ENCODE results near the gene ASTE1.

ASTE1 gene

DNA sequence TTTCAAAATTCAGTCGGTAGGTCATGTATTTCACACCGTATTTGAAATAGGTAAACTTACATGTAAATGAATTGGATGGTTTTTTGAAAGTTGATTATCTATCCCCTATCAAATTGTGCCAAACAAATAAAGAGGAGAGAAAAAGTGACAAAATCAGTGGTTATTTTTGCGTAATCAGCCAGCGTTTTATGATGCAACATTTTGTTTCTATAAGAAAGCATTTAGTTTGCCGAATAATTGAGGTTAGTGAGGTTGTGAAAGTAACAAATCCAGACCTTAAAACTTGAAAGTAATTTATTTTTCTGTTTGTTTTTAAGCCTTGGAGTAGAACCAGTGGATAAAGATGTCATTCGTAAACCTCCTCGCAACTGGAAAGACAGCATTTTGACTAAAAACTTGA is 29.3 kb downstream of the ASTE1 start:
- no peaks in the 10 kb centered on the region for H3K27me3 ChIP-seq (ENCODE audit: control insufficient read depth, insufficient read depth, low read length)
- no peaks in the 10 kb centered on the region for H3K36me3 ChIP-seq (ENCODE audit: control insufficient read depth, insufficient read depth, low read length)
- no peaks in the 10 kb centered on the region for H3K9me3 ChIP-seq (ENCODE audit: control insufficient read depth, low read length)
- no peak overlapping the region for H3K4me3 ChIP-seq (ENCODE audit: low read depth, low read length)
- no peak overlapping the region for H2AFZ ChIP-seq
- H3K79me2 ChIP-seq, result no peaks in the 10 kb centered on the region
- H3K9ac ChIP-seq, result no peak overlapping the region
- no peak for TF ChIP-seq CTCF (IDR thresholded peaks at IDR 0.05)
- H3K4me2 ChIP-seq (ENCODE audit: low read length), result no peak overlapping the region
- H3K4me1 ChIP-seq, result no peaks in the 10 kb centered on the region
- H3K27ac ChIP-seq, result no peak overlapping the region

DNA sequence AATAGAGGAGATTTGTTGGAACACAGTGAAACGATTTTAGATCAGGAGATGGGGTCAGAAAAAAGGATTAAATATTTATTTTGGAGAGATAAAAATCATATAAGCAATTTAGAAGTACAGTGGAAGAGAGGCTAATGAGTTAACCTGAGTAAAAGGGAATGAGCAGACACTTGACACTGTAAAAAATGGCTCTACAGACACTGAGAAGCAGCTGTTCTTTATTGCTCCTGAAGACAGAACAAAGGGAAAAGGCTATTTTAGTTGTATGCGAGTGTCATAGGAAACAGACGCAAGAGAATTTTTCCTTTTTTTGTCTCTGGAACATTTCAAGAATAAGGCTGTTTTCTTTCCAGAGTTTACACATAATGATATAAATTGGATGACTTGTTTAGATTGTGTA is 34.3 kb downstream of the ASTE1 start:
- no peak overlapping the region for H2AFZ ChIP-seq
- no peak overlapping the region for H3K27ac ChIP-seq
- no peaks in the 10 kb centered on the region for H3K36me3 ChIP-seq (ENCODE audit: control insufficient read depth, insufficient read depth, low read length)
- peaks cover 9% of the 10 kb centered on the region for H3K4me1 ChIP-seq
- H3K79me2 ChIP-seq, result no peaks in the 10 kb centered on the region
- H3K27me3 ChIP-seq (ENCODE audit: control insufficient read depth, insufficient read depth, low read length), result no peaks in the 10 kb centered on the region
- H3K4me2 ChIP-seq (ENCODE audit: low read length), result no peak overlapping the region
- H3K9me3 ChIP-seq (ENCODE audit: control insufficient read depth, low read length), result no peaks in the 10 kb centered on the region
- TF ChIP-seq CTCF (IDR thresholded peaks at IDR 0.05), result no peak
- no peak overlapping the region for H3K4me3 ChIP-seq (ENCODE audit: low read depth, low read length)
- no peak overlapping the region for H3K9ac ChIP-seq

- Histone ChIP-seq H2AFZ (no peak overlapping the region), H3K27me3 (ENCODE audit: control insufficient read depth, insufficient read depth, low read length) (no peaks in the 10 kb centered on the region), H3K9me3 (ENCODE audit: control insufficient read depth, low read length) (no peaks in the 10 kb centered on the region), H3K4me3 (ENCODE audit: low read depth, low read length) (no peak overlapping the region), H3K79me2 (no peaks in the 10 kb centered on the region), H3K27ac (no peak overlapping the region), H3K9ac (no peak overlapping the region), H3K4me2 (ENCODE audit: low read length) (no peak overlapping the region), H3K4me1 (peaks cover 9% of the 10 kb centered on the region), H3K36me3 (ENCODE audit: control insufficient read depth, insufficient read depth, low read length) (no peaks in the 10 kb centered on the region)
- no peak for TF ChIP-seq CTCF (IDR thresholded peaks at IDR 0.05)
Measured at GRCh38 chr3:130991126-130991525, 35.5 kb downstream of the ASTE1 start.

DNA sequence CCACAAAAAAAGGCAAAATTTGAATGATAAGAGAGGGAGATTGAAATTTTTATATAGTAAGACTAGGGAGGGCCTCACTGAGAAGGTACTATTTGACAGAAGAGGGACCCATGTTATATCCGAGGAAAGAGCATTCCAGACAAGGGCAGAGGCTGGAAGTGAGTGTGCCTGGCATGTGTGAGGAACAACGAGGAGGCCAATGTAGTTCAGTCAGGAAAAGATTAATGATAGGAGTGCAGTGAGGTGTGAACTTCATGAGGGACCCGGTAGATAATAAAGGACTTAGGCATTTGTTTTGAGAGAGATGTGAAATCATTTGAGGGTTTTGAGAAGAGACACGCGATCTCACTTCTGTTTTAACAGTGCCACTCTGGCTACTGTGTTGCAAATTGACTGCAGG is 36.3 kb downstream of the ASTE1 start:
- Histone ChIP-seq H3K9ac (no peak overlapping the region), H3K36me3 (ENCODE audit: control insufficient read depth, insufficient read depth, low read length) (no peaks in the 10 kb centered on the region), H3K27me3 (ENCODE audit: control insufficient read depth, insufficient read depth, low read length) (no peaks in the 10 kb centered on the region), H3K79me2 (no peaks in the 10 kb centered on the region), H3K4me1 (peaks cover 9% of the 10 kb centered on the region), H3K27ac (no peak overlapping the region), H3K4me3 (ENCODE audit: low read depth, low read length) (no peak overlapping the region), H2AFZ (no peak overlapping the region), H3K4me2 (ENCODE audit: low read length) (no peak overlapping the region), H3K9me3 (ENCODE audit: control insufficient read depth, low read length) (no peaks in the 10 kb centered on the region)
- TF ChIP-seq CTCF (IDR thresholded peaks at IDR 0.05), result no peak

DNA sequence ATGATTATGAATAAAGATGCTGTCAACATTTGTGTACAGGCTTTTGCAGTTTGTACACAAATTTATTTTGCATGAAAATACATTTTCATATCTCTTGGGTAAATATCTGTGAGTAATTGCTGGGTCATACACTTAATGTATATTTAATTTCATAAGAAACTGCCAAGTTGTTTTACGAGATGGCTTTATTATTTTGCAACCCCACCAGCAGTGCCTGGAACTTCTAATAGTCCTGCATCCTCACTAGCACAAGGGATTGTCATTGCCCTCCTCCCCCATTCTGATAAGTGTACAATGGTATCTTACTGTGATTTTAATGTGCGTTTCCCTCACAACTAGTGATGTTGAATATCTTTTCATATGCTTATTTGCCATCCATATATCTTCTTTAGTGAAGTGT is 45.2 kb downstream of the ASTE1 start:
- TF ChIP-seq CTCF (IDR thresholded peaks at IDR 0.05), result no peak

More for the DNA sequence above, 45.2 kb downstream of the ASTE1 start:
- Histone ChIP-seq H3K36me3 (ENCODE audit: control insufficient read depth, insufficient read depth, low read length) (no peaks in the 10 kb centered on the region), H3K27me3 (ENCODE audit: control insufficient read depth, insufficient read depth, low read length) (no peaks in the 10 kb centered on the region), H2AFZ (no peak overlapping the region), H3K4me2 (ENCODE audit: low read length) (no peak overlapping the region), H3K79me2 (no peaks in the 10 kb centered on the region), H3K4me3 (ENCODE audit: low read depth, low read length) (no peak overlapping the region), H3K9me3 (ENCODE audit: control insufficient read depth, low read length) (no peaks in the 10 kb centered on the region), H3K9ac (no peak overlapping the region), H3K4me1 (no peaks in the 10 kb centered on the region), H3K27ac (no peak overlapping the region)

Measured in parathyroid adenoma (tissue), 2 donors.